HCT116 (cell line): Measurements from ENCODE around the gene AMOTL1. TPM values are rescaled to one million over a fixed set of nuclear protein-coding genes. Genes with fewer than 3 reads are reported as not detected.

Source experiments
- ATAC-seq: fragments of 200-7000 bp; cut with Tn5 transposase; 2 replicates; pipeline ENCODE4 v1.9.1; 2020; ENCODE audit warnings: mild to moderate bottlenecking, moderate library complexity
- BruUV-seq: library from RNA; stranded (reverse); fragments of 400-500 nt; replicated peaks from 2 replicates; lab custom pipeline; 2021; lab: Mats Ljungman, UMichigan
- CTCF ChIA-PET: fragments of 300-600 bp; sonication (Branson Sonifier 250); formaldehyde crosslinking; loops from one replicate; lab custom pipeline; 2021; ENCODE audit warnings: antibody characterized with exemption; lab: Charles Lee
- POLR2A ChIA-PET: fragments of 300-600, 350-600 bp; sonication (Branson Sonifier 250); formaldehyde crosslinking; loops from one replicate; lab custom pipeline; 2021; ENCODE audit warnings: antibody characterized with exemption; lab: Charles Lee
- RAD21 ChIA-PET, 2 experiments: fragments of 300-600 bp; sonication (Branson Sonifier 250); formaldehyde crosslinking; loops; one replicate each; lab custom pipeline; 2023; ENCODE audit warnings: low total read pairs in 2 of 2; ENCODE audit not compliant: uncharacterized antibody in 2 of 2, unreplicated experiment in 2 of 2, low non-redundant PET in 1 of 2; lab: Charles Lee
- DNase-seq: peaks from one replicate; pipeline ENCODE4 v3.0.0-alpha.2; 2010; ENCODE audit warnings: low read depth, low spot score
- H2AFZ ChIP-seq: fragments of 200-600 bp; shearing (Covaris generic), sonication (generic); 2 replicates; pipeline ENCODE4 v1.6.1; 2017; ENCODE audit warnings: low read depth, mixed run types, mixed read lengths, antibody characterized with exemption, low read length; ENCODE audit not compliant: poor library complexity, severe bottlenecking
- H3K27ac ChIP-seq: 2 replicates; pipeline ENCODE4 v1.5.1; 2012; ENCODE audit warnings: low read depth, low read length
- H3K27me3 ChIP-seq: fragments of 200-600 bp; sonication (generic); 2 replicates; pipeline ENCODE4 v1.6.1; 2016; ENCODE audit warnings: mixed run types, low read length, mixed read lengths; ENCODE audit not compliant: insufficient read depth
- H3K36me3 ChIP-seq, 2 experiments: fragments of 200-500 bp in 1 of 2; fragments of 200-600 bp in 1 of 2; sonication (Bioruptor generic) in 1 of 2; sonication (generic) in 1 of 2; 2 replicates each; pipeline versions ENCODE4 v1.5.1 to v1.6.1; 2014 to 2016; ENCODE audit warnings: low read length in 2 of 2, inconsistent platforms in 1 of 2, mixed read lengths in 1 of 2, mixed run types in 1 of 2; ENCODE audit not compliant: insufficient read depth in 2 of 2, control insufficient read depth in 1 of 2
- H3K4me1 ChIP-seq, 2 experiments: fragments of 200-600 bp in 1 of 2; sonication (generic) in 1 of 2; 2 replicates each; pipeline versions ENCODE4 v1.5.1 to v1.6.1; 2012 to 2017; ENCODE audit warnings: low read length in 2 of 2, inconsistent platforms in 1 of 2, mild to moderate bottlenecking in 1 of 2, mixed read lengths in 1 of 2, mixed run types in 1 of 2, moderate library complexity in 1 of 2; ENCODE audit not compliant: insufficient read depth in 2 of 2, control insufficient read depth in 1 of 2
- H3K4me2 ChIP-seq: fragments of 200-600 bp; sonication (generic); 2 replicates; pipeline ENCODE4 v1.6.1; 2017; ENCODE audit warnings: mixed run types, low read length, mixed read lengths
- H3K4me3 ChIP-seq, 2 experiments: fragments of 200-600 bp in 1 of 2; sonication (generic) in 1 of 2; replicated peaks in 1 of 2; 2 replicates each; pipeline ENCODE4 v1.5.1; 2011 to 2016; ENCODE audit warnings: low read length in 2 of 2, control low read depth in 1 of 2, low read depth in 1 of 2, mild to moderate bottlenecking in 1 of 2, mixed read lengths in 1 of 2, mixed run types in 1 of 2
- H3K79me2 ChIP-seq: fragments of 200-600 bp; sonication (generic); 2 replicates; pipeline ENCODE4 v1.6.1; 2017; ENCODE audit warnings: mild to moderate bottlenecking, mixed run types, low read length, moderate library complexity, mixed read lengths; ENCODE audit not compliant: insufficient read depth
- H3K9ac ChIP-seq: fragments of 200-600 bp; sonication (generic); 2 replicates; pipeline ENCODE4 v1.6.1; 2016; ENCODE audit warnings: low read length, mixed read lengths
- H3K9me2 ChIP-seq: fragments of 200-600 bp; sonication (generic), shearing (Covaris generic); 2 replicates; pipeline ENCODE4 v1.6.1; 2017; ENCODE audit warnings: mixed run types, mild to moderate bottlenecking, moderate library complexity; ENCODE audit not compliant: insufficient read depth
- H3K9me3 ChIP-seq, 2 experiments: fragments of 200-500 bp in 1 of 2; fragments of 200-600 bp in 1 of 2; sonication (Bioruptor generic) in 1 of 2; sonication (generic) in 1 of 2; 2 replicates each; pipeline ENCODE4 v1.6.1; 2014 to 2017; ENCODE audit warnings: low read length in 2 of 2, mixed read lengths in 2 of 2, inconsistent platforms in 1 of 2, low read depth in 1 of 2, mild to moderate bottlenecking in 1 of 2, mixed run types in 1 of 2, moderate library complexity in 1 of 2; ENCODE audit not compliant: control insufficient read depth in 1 of 2, insufficient read depth in 1 of 2
- H4K20me1 ChIP-seq: fragments of 200-600 bp; sonication (generic), shearing (Covaris generic); 2 replicates; pipeline ENCODE4 v1.6.1; 2017; ENCODE audit warnings: mixed run types, mild to moderate bottlenecking, moderate library complexity; ENCODE audit not compliant: insufficient read depth
- CBX3 ChIP-seq: IDR thresholded peaks from 2 replicates; pipeline ENCODE4 v1.6.1; 2012; ENCODE audit warnings: low read depth
- ELF1 ChIP-seq: IDR thresholded peaks from 2 replicates; pipeline ENCODE4 v1.6.1; 2012; ENCODE audit warnings: low read depth, borderline replicate concordance
- EZH2 ChIP-seq: fragments of 200-600 bp; sonication (generic); IDR thresholded peaks from 2 replicates; pipeline ENCODE4 v1.6.1; 2017; ENCODE audit warnings: antibody characterized with exemption, mixed run types
- FOSL1 ChIP-seq: IDR thresholded peaks from 2 replicates; pipeline ENCODE4 v1.6.1; 2012; ENCODE audit warnings: low read depth
- JUND ChIP-seq: IDR thresholded peaks from 2 replicates; pipeline ENCODE4 v1.6.1; 2012
- POLR2AphosphoS5 ChIP-seq: IDR thresholded peaks from 2 replicates; pipeline ENCODE4 v1.6.1; 2011; ENCODE audit warnings: mild to moderate bottlenecking, low read depth, low read length, moderate library complexity
- SP1 ChIP-seq: IDR thresholded peaks from 2 replicates; pipeline ENCODE4 v1.6.1; 2012; ENCODE audit warnings: low read depth
- SRF ChIP-seq: IDR thresholded peaks from 2 replicates; pipeline ENCODE4 v1.6.1; 2012; ENCODE audit warnings: low read depth
- YY1 ChIP-seq: IDR thresholded peaks from 2 replicates; pipeline ENCODE4 v1.6.1; 2011; ENCODE audit warnings: low read length, low read depth, moderate library complexity, mild to moderate bottlenecking; ENCODE audit not compliant: insufficient replicate concordance; ENCODE audit errors: extremely low read depth
- intact Hi-C: fragments of 100-400 bp; cut with micrococcal nuclease; formaldehyde crosslinking; loops from 2 replicates; pipeline ENCODE4 v1.10.0; 2022
- total RNA-seq: library from RNA; stranded (reverse); gene quantifications from one replicate; pipeline ENCODE4 v1.2.1, GENCODE V29; 2021; ENCODE audit not compliant: unreplicated experiment
- TF ChIP-seq, protein P1 (sequence below): IDR thresholded peaks from 2 replicates; pipeline ENCODE4 v1.6.1; 2012
- TF ChIP-seq, protein P2 (sequence below): IDR thresholded peaks from 2 replicates; pipeline ENCODE4 v1.6.1; 2011; ENCODE audit warnings: mild to moderate bottlenecking, low read length, moderate library complexity; ENCODE audit not compliant: insufficient replicate concordance; ENCODE audit errors: extremely low read depth
- TF ChIP-seq, protein P3 (sequence below), 3 experiments: fragments of 200-600 bp in 1 of 3; sonication (generic) in 1 of 3; IDR thresholded peaks in 2 of 3; conservative IDR thresholded peaks in 1 of 3; 2 replicates each; pipeline ENCODE4 v1.5.1; 2012 to 2017; ENCODE audit warnings: low read depth in 2 of 3, low read length in 2 of 3, antibody characterized with exemption in 1 of 3, borderline replicate concordance in 1 of 3, control low read depth in 1 of 3, mild to moderate bottlenecking in 1 of 3, mixed read lengths in 1 of 3, mixed run types in 1 of 3, moderate library complexity in 1 of 3; ENCODE audit not compliant: insufficient read depth in 1 of 3

Gene AMOTL1
- total RNA-seq, 1 experiment from 2014 or later, result 27.6 TPM

DNA sequence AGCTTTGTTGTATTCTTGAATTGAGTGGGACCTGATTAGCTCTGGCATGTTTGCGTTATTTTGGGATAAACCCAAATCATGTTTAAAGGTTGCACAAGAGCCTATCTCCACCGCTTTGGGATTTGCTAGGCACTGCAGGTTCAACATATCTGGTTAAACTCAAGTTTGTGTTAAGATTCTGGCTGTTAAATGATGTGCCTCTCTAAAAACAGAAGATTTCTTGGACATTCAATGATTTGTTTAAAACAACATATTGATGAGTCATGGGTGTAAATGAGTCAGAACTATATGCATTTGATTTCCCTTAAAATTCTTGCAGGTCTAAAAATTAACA is 67.4 kb downstream of the AMOTL1 start:
- POLR2A ChIA-PET, result interaction anchor here (0.7 kb wide), 1 partner anchor 28 kb away, joined by 3 read pairs; no protein-coding TSS in a partner anchor

DNA sequence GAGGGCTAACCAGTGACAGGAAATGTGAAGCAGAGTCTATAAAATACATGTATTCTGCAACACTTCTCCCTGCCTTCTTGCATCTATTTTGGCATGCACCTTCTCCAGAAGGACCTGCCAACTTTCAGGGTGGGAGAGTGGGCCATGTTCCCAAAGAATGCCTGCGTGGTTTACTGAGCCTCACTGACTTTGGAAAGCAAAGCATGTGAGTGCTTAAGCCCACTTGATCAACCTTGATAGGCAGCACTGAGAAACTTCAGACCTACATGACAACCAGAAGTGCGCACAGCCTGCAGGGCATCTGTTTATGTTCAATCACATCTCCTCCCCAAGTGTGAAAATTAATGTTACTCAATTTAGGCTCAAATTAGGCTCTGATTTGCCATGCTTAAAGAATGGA is 69.2 kb downstream of the AMOTL1 start:
- no peak overlapping the region for H3K9ac ChIP-seq
- ATAC-seq (no peak), DNase-seq (no peak)
- no peaks in the 10 kb centered on the region for H3K9me2 ChIP-seq
- RAD21 ChIA-PET, result no interaction called here
- peaks cover 0 to 3% of the 10 kb centered on the region in 2 experiments; a peak in 1 of 4 replicates for H3K4me1 ChIP-seq
- H2AFZ ChIP-seq, result no peak overlapping the region
- H3K27ac ChIP-seq, result no peak overlapping the region
- H3K27me3 ChIP-seq, result no peaks in the 10 kb centered on the region
- H4K20me1 ChIP-seq, result no peaks in the 10 kb centered on the region
- H3K79me2 ChIP-seq, result no peaks in the 10 kb centered on the region
- no peak overlapping the region for H3K4me2 ChIP-seq
- no TSS peak for BruUV-seq
- no peak overlapping the region for H3K4me3 ChIP-seq
- POLR2A ChIA-PET, result no interaction called here
- CTCF ChIA-PET, result no interaction called here
- no peaks in the 10 kb centered on the region for H3K9me3 ChIP-seq
- no peaks in the 10 kb centered on the region; a peak in 1 of 4 replicates for H3K36me3 ChIP-seq
- intact Hi-C loops, result no loop called here
- TF ChIP-seq FOSL1 (no peak), JUND (no peak), EZH2 (no peak), SP1 (no peak), CBX3 (no peak), POLR2AphosphoS5 (no peak)
- TF ChIP-seq, protein P1, sequence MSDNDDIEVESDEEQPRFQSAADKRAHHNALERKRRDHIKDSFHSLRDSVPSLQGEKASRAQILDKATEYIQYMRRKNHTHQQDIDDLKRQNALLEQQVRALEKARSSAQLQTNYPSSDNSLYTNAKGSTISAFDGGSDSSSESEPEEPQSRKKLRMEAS, result no peak
- TF ChIP-seq, protein P2, sequence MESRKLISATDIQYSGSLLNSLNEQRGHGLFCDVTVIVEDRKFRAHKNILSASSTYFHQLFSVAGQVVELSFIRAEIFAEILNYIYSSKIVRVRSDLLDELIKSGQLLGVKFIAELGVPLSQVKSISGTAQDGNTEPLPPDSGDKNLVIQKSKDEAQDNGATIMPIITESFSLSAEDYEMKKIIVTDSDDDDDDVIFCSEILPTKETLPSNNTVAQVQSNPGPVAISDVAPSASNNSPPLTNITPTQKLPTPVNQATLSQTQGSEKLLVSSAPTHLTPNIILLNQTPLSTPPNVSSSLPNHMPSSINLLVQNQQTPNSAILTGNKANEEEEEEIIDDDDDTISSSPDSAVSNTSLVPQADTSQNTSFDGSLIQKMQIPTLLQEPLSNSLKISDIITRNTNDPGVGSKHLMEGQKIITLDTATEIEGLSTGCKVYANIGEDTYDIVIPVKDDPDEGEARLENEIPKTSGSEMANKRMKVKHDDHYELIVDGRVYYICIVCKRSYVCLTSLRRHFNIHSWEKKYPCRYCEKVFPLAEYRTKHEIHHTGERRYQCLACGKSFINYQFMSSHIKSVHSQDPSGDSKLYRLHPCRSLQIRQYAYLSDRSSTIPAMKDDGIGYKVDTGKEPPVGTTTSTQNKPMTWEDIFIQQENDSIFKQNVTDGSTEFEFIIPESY, result no peak
- TF ChIP-seq, protein P3, sequence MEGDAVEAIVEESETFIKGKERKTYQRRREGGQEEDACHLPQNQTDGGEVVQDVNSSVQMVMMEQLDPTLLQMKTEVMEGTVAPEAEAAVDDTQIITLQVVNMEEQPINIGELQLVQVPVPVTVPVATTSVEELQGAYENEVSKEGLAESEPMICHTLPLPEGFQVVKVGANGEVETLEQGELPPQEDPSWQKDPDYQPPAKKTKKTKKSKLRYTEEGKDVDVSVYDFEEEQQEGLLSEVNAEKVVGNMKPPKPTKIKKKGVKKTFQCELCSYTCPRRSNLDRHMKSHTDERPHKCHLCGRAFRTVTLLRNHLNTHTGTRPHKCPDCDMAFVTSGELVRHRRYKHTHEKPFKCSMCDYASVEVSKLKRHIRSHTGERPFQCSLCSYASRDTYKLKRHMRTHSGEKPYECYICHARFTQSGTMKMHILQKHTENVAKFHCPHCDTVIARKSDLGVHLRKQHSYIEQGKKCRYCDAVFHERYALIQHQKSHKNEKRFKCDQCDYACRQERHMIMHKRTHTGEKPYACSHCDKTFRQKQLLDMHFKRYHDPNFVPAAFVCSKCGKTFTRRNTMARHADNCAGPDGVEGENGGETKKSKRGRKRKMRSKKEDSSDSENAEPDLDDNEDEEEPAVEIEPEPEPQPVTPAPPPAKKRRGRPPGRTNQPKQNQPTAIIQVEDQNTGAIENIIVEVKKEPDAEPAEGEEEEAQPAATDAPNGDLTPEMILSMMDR (IDR thresholded peaks at IDR 0.05 in 2 of 3, conservative IDR thresholded peaks at IDR 0.05 in 1 of 3; ENCODE audit: borderline replicate concordance in 1 of 3, insufficient read depth in 1 of 3, low read depth in 2 of 3, low read length in 2 of 3), result no peak

More for the DNA sequence above, 67.4 kb downstream of the AMOTL1 start:
- H3K36me3 ChIP-seq, result no peaks in the 10 kb centered on the region; a peak in 1 of 4 replicates
- CTCF ChIA-PET, result interaction anchor here (1.1 kb wide), 1 partner anchor 62 kb away, joined by 3 read pairs; no protein-coding TSS in a partner anchor
- intact Hi-C loops, result no loop called here
- DNase-seq (no peak), ATAC-seq (no peak)
- H3K9ac ChIP-seq, result no peak overlapping the region
- H2AFZ ChIP-seq, result no peak overlapping the region
- H3K9me2 ChIP-seq, result no peaks in the 10 kb centered on the region
- TF ChIP-seq CBX3 (no peak), ELF1 (no peak), YY1 (no peak), SRF (no peak), FOSL1 (no peak)
- TF ChIP-seq, protein P1, result no peak
- TF ChIP-seq, protein P2, result no peak
- H3K4me3 ChIP-seq, result no peak overlapping the region
- no peak overlapping the region for H3K27ac ChIP-seq
- RAD21 ChIA-PET, result no interaction called here
- peaks cover 0 to 3% of the 10 kb centered on the region in 2 experiments; a peak in 1 of 4 replicates for H3K4me1 ChIP-seq
- H3K79me2 ChIP-seq, result no peaks in the 10 kb centered on the region
- no peaks in the 10 kb centered on the region for H4K20me1 ChIP-seq
- H3K27me3 ChIP-seq, result no peaks in the 10 kb centered on the region
- no TSS peak for BruUV-seq
- H3K9me3 ChIP-seq, result no peaks in the 10 kb centered on the region
- H3K4me2 ChIP-seq, result no peak overlapping the region
